Right kidney (tissue), 1 donor: Measurements from ENCODE around the gene HOXA13.

Source experiments
- DNase-seq: peaks from one replicate; pipeline ENCODE4 v3.0.0-alpha.2; 2016

HOXA13 gene

GRCh38 chr7:27207348-27207985, 7.6 kb upstream of the HOXA13 start:
- peak; percentile 29 for DNase-seq

GRCh38 chr7:27205325-27206280, 5.7 kb upstream of the HOXA13 start:
- peak; percentile 68 for DNase-seq

GRCh38 chr7:27204851-27205322, 5.0 kb upstream of the HOXA13 start:
- DNase-seq, result peak; percentile 79

DNA sequence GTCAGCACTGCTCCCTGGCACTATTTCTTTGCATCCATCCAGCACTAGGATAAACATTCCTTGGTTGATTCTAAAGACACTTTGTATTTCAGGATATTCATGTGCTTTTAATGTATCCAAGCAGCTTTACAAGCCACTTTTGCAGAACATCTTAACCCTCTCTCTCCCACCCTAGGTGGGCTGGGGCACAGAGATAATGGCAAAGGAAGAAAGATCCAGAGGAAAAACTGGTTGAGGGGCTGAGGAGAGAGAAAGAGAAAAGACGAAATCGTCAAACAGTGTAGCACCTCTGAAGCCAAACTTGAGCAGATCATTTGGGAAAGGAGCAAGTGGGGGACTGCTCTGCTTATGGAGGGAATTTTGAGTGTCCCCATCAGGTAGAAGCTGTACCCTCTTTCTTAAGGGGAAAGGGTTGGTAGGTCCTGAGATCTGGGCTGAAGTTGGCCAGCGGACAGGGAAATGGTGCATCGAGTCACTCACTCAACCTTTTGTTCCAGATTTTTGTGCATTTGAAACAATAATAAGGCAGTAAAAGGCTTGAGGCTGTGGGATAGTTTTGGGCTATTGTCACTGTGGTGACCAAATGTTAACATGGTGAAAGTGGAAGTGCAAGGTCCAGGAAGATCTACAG, 4.2 kb upstream of the HOXA13 start:
- DNase-seq, result peak; percentile 43

DNA sequence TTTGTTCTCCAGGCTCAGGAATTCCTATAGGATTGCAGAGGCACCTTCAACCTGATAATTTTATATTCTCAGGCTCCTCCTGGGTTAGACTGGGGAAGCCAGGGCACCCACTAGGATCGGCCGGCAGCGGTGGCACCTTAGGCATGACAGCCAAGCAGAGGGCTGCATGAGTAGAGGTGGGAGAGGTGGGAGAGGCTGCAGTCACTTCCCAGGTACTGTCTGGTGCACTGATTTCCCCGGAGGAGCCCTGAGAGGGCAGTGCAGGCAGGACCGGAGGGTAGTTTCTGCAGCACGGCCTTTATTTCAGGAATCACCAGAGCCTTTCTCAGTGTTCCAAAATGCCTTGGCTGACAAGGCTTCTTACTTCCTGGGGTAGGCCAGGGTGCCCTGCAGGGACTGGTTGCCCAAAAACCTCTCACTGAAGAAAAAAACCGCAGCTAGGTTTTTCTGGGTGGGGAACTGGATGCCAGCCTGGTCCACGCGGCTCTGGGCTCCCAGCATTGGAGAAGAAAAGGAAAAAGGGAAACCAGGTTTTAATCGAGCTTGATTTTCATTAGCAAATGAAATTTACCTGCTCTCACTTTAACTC, 3.6 kb upstream of the HOXA13 start:
- peak; percentile 55 for DNase-seq

GRCh38 chr7:27202862-27203134, 2.9 kb upstream of the HOXA13 start:
- no peak for DNase-seq

- peak; percentile 82 for DNase-seq
These were observed 2.3 kb upstream of the HOXA13 start for GRCh38 chr7:27202018-27202861.

DNA sequence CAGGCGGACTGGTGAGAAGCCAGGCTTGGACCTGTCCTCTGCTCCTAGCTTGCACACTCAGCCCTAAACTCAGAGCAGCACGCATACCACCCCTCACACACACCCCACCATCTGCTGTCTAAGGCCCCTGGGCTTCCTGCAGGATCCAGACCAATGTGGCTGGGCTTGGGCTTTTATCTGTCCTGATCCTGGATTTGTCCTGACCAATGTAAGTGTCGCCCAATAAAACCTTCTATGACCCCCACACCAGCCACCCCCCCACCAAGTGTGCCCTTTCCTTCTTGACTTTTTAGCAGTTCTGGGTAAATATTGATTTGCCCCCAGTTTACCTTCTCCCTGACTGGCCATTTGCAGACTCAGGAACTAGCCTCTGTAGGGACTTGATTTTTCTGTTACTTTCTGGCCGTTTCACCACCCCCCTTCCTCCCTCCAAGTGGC, 1.7 kb upstream of the HOXA13 start:
- DNase-seq, result no peak

- peak; percentile 50 for DNase-seq
These were observed 1.1 kb upstream of the HOXA13 start for GRCh38 chr7:27200761-27201579.

- peak; percentile 84 for DNase-seq
These were observed 755 bp downstream of the HOXA13 start for GRCh38 chr7:27198871-27199801.

- DNase-seq, result peak; percentile 76
These were observed 1.6 kb downstream of the HOXA13 start for GRCh38 chr7:27198138-27198841.

DNA sequence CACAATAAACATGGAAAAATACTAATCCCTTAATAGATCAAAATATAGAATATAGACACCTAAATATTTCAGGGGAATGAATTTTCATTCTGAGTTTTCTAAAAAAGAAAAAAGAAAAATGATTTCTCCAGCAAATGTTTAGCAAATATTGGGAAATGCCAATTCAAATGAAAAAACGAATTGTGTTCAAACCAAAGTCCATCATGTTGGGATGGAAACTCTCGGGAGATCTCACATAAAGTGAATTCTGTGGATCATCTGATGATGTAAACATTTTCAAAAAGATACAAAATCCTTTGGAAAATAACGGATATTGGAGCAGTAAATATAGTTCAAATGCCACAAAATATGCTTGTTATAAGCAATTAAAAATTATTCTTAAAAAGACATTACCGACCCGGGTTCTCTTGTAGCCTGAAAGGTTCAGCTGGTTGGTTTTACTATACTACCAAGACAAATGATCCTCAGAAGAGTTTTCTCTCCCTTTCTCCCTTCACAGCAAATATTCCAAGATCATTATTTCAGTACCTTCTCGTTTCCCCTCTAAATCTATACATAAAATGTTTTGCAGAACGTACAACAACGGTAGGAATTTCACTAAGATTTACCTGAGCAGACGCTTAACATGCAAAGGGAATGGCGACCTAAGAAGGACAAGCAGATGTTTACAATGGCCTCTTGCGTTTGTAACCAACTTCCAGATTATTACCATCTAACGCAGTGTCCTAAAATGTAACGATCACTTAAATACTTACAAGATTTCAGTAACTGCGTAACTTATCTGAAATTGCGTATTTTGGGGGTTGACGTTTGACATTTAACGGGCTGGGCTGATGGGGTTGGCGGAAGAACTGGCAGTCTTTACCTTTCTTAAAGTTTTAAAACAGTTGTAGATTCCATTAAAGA, 2.5 kb downstream of the HOXA13 start:
- DNase-seq, result peak; percentile 63

DNA sequence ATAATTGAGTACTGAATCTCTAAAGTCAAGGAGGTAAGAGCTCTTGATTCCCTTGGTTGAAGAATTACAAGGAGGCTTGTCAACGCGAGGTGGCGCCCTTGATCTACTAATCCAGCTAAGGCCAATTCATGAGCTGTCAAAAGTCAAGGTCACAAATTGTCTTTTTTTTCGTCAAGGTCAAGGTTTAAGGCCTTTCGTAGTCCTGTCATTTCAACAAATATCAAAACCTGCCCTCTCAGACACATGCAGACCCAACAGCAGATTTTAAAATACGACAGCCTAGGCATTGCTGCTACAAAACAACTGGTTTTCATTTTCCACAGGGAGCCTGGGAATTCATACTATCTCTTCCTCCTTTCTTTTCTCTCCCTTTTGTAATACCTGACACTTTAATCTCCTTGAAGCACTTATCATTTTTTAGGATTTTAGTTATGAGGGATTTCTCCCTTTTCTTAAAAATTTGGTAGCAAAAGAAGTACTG, 3.6 kb downstream of the HOXA13 start:
- DNase-seq, result peak; percentile 74

DNA sequence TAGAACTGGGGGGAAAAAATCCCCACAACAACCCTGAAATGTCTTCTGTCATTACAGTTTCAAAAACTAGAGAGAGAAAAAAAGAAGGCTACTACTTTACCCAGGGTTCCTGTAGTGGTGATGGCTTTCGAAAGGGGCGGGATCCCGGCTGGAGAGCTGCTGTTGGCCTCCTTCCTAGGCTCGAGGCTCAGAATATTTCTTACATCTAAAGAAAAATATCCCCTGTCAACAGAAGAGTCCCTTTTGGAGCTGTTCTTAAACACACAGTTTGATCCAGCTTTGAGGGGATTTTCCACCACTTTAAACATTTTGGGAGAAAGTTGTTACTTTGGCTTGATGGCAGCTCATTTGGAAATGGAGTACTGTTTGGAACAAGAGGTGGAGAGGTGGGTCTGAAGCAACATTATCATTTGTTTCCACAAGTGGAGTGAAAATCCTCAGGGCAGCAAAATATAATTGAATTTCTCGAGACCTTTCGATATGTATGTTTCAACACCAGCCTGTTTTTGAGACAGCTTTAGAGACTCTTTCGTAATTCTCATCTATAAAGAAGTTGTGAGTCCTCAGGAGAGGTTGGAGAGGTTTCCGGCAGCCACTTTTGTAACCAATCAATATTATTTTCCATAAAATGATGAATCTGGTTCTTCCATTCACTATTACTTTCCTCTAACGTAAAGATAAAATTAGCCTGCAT, 5.1 kb downstream of the HOXA13 start:
- peak; percentile 44 for DNase-seq

- no peak for DNase-seq
These were observed 5.9 kb downstream of the HOXA13 start for GRCh38 chr7:27194002-27194352.

DNA sequence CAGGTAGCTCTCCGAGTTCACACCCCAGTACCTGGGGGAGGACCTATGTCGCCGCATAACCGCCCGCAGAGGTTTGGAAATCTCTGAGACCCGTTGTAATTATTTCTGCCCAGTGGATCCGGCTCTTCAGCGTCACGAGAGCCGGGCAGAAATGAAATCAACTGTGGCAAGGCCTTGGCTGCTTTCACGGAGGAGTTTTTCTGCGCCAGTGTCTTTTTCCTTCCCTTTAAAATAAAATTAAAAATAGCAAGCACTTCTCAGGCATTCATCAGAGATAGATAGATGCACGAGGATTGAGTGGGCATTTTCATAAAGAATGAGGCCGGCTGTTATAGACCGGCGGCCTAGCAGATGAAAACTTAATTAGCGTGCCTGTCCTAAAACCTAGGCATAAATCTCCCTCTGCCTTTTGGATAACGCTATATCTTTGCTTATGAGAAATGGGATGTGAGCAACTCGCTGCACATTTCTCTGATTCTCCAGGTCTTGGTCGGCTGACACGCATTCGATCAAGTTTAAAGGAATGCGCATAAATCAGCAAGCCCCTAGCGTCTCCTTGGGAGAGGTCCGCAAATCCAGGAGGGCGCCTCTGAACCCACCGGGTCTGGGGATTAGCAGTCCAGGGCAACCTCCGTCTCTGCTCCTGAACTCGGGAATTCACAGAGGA, 6.4 kb downstream of the HOXA13 start:
- peak; percentile 76 for DNase-seq
